GM21360 (cell line): ENCODE results near the gene CDCA3.

Experiments
- ATAC-seq: cut with Tn5 transposase; IDR thresholded peaks from one replicate; pipeline ENCODE4 v1.9.1; 2021; ENCODE audit warnings: mild to moderate bottlenecking, moderate library complexity; ENCODE audit not compliant: unreplicated experiment

Gene CDCA3

DNA sequence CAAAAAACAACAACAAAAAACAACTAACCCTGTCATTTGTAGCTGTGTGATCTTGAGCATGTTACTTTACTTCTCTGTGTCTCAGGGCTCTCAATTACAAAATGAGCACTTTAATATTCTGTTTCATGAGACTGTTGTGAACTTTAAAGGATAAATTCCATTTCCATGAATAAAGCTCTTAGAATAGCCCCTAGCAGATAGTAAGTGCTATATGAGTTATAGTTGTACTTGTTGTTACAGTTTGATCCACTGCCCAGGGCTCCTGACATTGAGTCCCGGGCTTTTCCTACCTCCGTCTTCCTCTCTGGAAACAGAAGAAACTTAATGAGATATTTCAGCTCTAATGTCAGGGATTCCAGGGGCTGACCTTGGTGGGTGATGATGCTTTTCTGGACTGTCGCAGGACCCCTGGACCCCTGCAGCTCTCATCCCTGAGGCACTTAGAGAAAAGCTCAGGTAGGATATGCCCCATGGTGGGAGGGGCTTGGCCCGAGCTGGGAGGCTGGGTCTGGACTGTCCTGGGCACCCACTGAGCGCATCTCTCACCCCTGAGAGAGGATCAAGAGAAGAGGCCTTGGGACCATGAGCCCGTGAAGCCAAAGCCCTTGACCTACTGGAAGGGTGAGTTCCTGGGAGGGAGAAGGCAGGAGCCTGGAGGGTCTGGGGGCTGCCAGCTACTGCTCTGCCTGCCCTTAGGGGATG is 17.7 kb downstream of the CDCA3 start:
- ATAC-seq: no peak

DNA sequence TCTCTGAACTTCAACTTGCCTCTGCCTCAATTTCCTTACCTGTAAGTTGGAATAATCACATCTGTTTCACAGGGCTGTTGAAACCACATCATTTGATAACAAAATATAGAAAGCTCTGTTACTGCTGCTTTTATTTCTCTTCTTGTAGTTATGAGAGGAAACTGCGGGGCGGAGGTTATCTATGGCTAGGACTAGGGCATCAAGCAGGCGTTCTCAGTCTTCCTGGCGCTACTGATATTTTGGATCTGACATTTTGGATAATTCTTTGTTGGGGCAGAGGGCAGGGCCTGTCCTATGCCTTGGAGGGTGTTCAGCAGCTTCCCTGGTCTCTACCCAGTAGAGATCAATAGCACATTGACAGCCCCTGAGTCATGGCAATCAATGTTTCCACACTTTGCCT is 19.0 kb downstream of the CDCA3 start:
- ATAC-seq: no peak

DNA sequence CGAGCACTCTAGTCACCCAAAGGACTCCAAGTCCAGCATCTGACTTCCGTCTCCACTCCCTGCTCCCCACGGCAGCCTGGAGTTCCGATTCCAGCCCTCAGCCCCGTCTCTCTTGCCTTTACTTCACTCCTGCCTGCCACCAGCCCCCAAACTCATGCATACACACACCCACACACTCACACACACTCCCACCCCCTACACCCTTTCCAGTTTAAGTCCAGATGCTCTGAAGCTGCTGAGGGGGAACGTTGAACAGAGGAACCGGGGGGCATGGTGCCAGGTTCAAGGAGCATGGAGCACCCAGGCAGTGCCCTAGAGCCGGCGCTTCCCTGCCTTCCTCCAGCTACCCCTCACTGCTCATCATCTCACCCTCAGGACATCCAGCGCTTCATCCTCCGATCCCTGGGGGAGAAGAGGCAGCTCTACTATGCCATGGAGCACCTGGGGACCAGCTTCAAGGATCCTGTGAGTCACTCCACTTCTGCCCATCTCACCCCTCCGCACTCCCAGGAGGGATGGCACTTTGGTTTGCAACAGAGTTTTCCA is 19.6 kb downstream of the CDCA3 start:
- no peak for ATAC-seq

DNA sequence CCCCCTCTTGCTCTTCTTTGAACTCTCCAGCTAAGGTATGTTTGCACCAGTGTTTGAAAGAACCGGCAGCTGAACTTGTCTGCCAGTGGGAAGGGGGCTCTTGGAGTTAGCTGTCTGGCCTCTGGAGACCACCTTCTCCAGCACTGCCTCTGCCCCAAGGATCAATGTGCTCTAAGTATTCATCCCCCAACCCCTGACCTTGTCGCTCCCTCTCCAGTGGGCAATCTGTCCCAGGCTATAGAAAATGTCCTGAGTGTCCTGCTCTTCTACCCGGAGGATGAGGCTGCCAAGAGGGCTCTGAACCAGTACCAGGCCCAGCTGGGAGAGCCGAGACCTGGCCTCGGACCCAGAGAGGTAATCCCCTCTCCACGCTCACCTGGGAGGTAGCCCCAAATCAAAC is 20.1 kb downstream of the CDCA3 start:
- no peak for ATAC-seq

DNA sequence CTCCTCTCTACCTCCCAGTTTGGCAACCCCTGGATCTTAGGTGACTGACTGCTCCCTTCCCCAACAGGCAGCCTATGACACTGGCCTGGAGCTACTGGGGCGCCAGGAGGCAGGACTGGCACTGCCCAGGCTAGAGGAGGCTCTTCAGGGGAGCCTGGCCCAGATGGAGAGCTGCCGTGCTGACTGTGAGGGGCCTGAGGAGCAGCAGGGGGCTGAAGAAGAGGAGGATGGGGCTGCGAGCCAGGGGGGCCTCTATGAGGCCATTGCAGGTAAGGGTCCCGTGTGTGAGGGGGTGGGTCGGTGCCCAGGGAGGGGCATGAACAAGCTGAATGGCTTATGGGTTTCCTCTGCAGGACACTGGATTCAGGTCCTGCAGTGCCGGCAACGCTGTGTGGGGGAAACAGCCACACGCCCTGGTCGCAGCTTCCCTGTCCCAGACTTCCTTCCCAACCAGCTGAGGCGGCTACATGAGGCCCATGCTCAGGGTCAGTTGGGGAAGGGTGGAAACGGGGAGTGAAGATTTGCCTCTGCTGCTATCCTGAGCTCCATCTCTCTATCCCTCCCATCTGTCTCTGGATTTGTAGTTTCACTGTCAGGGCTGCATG is 20.7 kb downstream of the CDCA3 start:
- no peak for ATAC-seq

DNA sequence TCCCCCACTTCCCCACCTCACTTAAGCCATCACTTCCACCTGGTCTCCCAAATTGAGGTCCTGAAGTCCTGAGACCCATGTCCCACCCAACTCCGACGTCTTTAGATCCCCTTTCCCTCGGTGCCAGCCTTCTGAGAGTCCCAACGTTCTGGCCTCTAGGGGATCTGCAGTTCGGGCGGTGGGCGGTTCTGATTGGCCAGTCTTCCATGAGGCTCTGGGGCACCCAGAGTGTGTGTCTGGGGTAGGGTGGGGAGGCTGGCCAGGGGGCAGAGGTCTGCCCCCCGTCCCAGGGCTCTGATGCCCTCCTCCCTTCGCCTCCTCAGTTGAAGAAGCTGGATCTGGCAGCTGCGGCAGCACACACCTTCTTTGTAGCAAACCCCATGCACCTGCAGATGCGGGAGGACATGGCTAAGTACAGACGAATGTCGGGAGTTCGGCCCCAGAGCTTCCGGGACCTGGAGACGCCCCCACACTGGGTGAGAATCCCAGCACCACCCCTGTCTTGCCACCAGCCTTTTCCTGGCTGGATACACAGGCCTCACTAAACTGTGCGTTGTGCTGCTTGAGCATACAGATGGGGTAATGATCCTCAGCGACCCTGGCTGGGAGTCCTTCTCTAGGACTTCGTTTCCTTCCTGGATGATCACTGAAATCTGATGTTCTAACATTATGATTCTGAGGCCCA is 21.4 kb downstream of the CDCA3 start:
- ATAC-seq: no peak

DNA sequence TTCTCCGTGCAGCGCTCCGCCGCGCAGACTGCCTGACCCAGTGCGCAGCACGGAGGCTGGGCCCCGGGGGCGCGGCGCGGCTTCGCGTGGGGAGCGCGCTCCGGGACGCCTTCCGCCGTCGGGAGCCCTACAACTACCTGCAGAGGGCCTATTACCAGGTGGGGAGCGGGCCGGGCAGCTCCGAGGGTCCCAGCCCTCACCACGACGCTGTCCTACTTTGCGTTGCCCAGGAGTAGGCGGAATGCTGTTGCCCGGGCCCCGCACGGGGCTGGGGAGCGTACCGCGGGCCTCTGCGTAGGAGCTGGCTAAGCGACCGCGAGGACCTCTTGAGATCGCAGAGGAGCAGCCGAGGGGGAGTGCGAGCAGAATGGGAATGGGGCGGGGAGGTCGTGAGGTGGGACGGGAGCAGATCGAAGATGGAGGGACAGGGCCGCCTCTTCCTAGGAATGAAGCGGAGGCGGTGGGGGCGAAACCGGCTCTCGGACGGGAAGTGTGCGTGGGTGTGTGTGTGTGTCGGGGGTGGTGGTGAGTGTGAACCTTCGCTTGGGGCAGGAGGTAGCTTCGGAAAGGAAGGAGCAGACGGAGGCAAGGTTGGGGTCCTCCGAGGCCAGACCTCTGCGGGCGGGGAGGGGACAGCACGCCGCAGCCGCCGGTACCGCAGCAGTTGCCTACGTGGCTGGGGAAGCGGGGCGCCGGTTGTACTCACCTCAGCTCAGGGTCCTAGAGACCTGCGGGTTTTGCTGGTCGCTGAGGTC is 22.1 kb downstream of the CDCA3 start:
- ATAC-seq: no peak

DNA sequence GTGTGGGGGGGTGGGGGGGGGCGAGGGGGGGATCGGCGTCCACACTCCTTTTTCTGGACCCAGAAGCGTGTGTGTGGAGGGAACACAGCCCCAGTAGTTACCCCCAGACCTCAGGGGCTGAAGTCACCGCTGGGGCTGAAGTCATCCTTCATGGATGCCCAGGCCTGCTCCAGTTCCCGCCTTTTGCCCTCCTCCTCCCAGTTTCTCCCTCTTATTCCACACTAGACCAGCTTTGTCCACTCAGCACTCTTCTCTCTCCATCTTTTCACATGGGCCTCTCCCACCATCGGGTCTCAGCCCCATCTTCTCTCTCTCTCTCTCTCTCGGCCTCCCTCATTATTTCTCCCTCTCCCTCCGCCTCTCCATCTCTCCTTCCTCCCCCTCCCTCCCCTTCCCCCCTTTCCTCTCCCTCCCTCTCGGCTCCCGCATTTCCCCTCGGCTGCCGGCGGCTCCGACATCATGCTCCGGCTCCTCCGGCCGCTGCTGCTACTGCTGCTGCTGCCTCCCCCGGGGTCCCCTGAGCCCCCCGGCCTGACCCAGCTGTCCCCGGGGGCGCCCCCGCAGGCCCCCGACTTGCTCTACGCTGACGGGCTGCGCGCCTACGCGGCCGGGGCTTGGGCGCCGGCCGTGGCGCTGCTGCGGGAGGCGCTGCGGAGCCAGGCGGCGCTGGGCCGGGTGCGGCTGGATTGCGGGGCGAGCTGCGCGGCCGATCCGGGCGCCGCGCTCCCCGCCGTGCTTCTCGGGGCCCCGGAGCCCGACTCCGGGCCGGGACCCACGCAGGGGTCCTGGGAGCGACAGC is 22.9 kb downstream of the CDCA3 start, which contains the start of gene P3H3:
P3H3 (plus strand) TSS at position 426 of the 799 bp plus-strand sequence; CDS start at position 460, 34 bp downstream.
- no peak for ATAC-seq

DNA sequence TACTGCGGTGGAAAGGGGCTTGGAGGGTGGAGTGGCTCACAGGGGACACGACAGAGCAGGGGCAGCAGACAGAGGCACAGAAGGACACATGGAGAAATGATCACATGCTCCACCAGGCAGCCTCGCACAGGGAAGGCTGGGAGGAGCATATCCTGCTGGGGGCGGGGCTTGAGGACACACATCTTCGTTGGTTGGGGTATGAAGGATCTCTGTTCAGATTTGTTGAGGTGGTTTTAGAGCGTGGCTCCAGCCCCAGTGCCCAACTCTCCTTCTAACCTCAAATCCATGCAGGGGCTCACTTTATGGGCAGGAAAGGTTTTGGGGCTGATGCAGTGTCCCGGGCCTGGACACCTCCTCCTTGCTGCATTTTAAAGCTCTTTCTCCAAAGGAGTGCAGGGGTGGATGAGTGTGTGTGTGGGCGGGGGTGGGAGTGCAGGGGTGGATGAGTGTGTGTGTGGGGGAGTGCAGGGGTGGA is 23.6 kb downstream of the CDCA3 start:
- no peak for ATAC-seq

DNA sequence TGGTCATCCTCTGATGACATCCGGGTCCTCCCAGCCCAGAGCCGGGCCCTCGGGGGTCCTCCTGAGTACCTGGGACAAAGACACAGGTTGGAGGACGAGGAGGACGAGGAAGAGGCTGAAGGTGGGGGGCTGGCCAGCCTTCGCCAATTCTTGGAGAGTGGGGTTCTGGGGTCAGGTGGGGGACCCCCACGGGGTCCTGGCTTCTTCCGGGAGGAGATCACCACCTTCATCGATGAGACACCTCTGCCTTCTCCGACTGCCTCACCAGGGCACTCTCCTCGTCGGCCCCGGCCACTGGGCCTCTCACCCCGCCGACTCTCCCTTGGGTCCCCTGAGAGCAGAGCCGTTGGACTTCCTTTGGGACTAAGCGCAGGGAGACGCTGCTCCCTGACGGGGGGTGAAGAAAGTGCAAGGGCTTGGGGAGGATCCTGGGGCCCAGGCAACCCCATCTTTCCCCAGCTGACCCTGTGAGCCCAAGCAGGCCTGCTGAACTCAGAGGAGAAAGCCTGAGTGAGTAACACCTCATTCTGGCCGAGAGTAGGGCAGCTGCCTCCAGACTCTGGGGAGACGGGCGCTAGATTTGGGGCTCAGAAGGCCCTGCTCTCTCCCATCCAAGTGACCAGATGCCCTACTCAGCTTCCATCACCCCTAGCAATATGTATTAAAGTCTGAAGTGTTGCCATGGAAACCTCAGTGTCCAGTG is 24.2 kb downstream of the CDCA3 start:
- no peak for ATAC-seq

DNA sequence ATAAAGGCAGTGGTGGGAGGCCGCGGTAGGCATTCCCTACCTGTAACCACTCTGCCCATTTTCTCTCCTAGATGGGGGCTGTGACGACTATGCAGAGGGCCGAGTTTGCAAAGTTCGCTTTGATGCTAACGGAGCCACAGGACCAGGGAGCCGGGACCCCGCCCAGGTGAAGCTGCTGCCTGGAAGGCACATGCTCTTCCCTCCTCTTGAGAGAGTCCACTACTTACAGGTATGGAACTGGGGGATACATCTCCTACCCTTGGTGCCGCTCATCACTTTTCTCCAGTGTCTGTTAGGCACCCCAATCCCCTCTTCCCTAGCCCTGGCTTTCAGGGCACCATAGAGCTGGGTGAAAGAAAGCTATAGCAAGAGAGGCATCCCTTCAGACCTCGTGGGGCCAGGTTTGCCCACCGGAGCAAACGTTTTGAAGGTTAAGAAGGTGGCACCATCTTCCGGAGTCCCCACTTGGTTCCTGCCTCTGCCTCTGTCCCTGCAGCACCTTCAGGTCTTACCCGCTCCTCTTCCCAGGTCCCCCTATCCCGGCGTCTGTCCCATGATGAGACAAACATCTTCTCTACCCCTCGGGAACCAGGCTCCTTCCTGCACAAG is 24.9 kb downstream of the CDCA3 start:
- no peak for ATAC-seq

DNA sequence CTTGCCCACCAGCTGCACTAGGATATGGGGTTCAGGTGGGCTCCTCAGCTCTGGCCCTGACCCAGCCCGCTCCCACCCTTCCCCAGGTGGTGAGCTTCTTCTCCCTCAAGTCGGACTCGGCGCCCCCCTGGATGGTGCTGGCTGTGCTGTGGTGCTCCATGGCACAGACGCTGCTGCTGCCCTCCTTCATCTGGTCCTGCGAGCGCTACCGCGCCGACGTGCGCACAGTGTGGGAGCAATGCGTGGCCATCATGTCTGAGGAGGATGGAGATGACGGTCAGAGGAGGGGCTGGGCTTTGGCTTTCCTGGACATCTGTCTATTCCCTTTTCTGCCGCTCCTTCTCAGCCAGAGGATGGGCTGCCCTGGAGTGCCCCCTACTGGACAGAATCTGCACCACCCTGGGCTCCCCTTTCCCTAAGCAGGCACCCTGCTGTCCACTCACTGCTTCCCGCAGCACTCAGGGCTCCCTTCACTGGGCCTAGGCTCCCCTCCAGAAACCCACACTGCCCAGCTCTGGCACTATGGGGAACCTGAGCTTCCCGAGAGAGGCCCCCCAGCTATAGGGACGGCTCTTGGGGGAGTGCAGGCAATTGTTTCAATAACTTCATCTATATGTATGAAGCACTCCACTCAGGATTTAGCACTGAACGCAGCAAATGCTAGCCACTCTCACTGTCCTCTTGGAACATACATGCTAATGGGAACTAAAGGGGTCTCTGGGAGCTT is 25.5 kb downstream of the CDCA3 start:
- no peak for ATAC-seq

DNA sequence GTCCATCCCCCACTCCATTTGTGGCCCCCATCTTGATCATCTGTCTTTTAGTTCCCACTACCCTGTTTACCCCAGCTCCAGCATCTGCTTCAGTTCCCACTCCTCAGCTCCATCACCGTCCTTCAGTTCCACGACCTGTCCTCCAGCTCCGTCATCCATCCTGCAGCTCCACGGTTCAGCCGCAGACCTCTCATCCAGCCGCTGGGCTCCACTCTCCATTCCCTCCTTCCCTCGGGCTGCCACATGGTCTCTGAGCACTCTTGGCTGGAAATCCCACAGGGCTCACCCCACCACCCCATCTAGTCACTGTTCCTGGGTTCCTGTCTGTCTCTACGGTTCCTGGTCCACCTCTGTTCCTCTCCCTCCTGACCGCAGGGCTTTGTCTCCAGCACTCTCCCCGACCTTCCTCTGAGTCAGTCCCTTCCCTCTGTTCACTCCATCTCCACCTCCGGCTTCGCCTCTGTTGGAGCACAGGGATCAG is 26.1 kb downstream of the CDCA3 start:
- ATAC-seq: no peak

DNA sequence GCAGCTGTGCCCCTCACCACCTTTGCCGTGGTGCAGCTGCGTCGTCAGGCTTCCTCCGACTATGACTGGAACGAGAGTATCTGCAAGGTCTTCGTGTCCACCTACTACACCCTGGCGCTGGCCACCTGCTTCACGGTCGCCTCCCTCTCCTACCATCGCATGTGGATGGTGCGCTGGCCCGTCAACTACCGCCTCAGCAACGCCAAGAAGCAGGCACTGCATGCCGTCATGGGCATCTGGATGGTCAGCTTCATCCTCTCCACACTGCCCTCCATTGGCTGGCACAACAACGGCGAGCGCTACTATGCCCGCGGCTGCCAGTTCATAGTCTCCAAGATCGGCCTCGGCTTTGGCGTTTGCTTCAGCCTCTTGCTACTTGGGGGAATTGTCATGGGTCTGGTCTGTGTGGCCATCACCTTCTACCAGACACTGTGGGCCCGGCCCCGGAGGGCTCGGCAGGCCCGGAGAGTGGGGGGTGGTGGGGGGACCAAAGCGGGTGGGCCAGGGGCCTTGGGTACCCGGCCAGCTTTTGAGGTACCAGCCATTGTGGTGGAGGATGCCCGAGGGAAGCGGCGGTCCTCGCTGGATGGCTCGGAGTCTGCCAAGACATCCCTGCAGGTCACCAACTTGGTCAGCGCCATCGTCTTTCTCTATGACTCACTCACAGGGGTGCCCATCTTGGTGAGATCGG is 26.9 kb downstream of the CDCA3 start:
- no peak for ATAC-seq

DNA sequence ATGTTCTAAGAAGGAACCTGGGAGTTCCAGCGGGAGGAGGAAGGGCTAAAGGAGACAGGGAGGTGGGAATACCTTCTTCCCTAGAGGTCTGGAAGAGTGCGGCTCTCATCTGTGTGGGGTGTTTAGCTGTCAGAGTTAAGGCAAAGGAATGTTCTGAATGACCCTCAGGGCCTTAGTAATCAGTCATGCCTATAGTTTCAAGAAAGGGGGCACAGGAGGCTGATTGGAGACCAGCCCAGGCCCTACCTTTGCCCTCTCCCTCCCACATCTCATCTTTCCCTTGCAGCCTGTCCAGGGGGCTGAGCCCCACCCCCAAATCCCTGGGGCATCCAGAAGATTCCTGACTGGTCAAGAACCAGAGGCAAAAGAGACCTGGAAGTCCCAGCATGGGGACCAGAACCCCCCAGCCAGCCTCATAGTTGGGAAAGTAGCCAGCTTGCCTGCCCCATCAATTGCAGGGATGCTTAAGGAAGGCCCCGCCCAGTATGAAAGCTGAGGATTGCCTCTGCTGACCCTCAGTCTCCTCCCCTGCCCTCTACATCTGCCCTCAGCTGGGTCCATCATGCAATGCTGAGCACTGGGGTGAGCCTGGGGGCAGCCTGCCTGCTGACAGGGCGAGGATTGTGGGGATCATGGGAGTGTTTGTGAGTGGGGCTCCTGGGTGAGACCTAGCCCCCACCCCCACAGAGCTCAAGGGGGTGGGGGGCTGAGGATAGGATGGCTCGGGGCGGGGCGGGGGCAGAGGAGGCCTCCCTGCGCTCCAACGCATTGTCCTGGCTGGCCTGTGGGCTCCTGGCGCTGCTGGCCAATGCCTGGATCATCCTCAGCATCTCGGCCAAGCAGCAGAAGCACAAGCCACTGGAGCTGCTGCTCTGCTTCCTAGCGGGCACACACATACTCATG is 27.7 kb downstream of the CDCA3 start:
- no peak for ATAC-seq

DNA sequence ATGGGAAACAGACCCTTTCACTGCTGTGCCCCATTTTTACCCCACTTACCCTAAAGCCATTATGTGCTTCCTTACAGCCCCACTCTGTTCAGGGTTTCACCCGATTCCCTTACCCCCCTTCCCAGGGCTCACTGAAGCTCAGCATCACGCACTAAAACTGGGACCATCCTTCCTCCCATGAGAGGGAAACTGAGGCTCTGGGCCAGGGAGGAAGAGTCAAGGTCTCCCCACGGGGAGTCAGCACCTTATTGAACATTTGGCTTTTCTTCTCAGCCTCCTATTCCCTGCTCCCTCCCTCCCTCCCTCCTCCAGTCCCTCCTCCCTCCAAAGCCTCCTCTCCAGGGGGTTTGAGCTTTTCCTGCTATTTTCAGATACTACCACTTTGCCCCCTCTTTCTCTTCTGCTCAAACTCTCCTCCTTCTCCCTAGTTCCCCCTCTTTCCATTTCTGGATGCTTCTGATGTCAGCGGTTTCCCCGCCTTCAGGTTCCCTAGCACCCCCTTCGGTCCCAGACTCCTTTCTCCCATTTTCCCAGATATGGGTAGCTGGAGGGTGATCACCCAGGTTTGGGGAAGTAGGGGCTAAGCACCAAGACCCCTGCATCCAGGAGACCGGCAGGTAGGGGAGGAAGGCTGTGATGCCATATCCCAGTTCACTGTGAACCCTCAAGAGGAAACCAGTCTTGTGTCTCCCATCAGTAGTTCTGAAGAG is 28.5 kb downstream of the CDCA3 start:
- ATAC-seq: no peak
